ENCODE results near the gene SSX4B.
"Not testable (repeated sequence)": the region's sequence is repeated elsewhere in the genome, so short reads cannot be mapped to it uniquely, and the experiment has no call there.

The SSX4B gene

GRCh38 chrX:48411860-48412259, at the start of gene SSX4B:
SSX4B (minus strand) TSS chrX:48411960; CDS start chrX:48411372, 588 bp downstream.
- DNase-seq = not testable (repeated sequence)

GRCh38 chrX:48460606-48461005, 48.8 kb upstream of the SSX4B start:
- DNase-seq = no peak

- no peak for DNase-seq
Measured at GRCh38 chrX:48460031-48460430, 48.3 kb upstream of the SSX4B start.

- no peak for DNase-seq
Measured at GRCh38 chrX:48459483-48459882, 47.7 kb upstream of the SSX4B start.

- no peak for DNase-seq
Measured at GRCh38 chrX:48458711-48459110, 47.0 kb upstream of the SSX4B start.

- no peak for DNase-seq
Measured at GRCh38 chrX:48456628-48457331, 45.0 kb upstream of the SSX4B start.

- no peak for DNase-seq
Measured at GRCh38 chrX:48451708-48452107, 39.9 kb upstream of the SSX4B start.

GRCh38 chrX:48450076-48450475, 38.3 kb upstream of the SSX4B start:
- DNase-seq = no peak

GRCh38 chrX:48447201-48447600, 35.4 kb upstream of the SSX4B start:
- DNase-seq = not testable (repeated sequence)

GRCh38 chrX:48433713-48434112, 22.0 kb upstream of the SSX4B start:
- DNase-seq = not testable (repeated sequence)

GRCh38 chrX:48430166-48430565, 18.4 kb upstream of the SSX4B start:
- DNase-seq = not testable (repeated sequence)

- not testable (repeated sequence) for DNase-seq
Measured at GRCh38 chrX:48429606-48430005, 17.8 kb upstream of the SSX4B start.

GRCh38 chrX:48427027-48427716, 15.4 kb upstream of the SSX4B start:
- not testable (repeated sequence) for DNase-seq

GRCh38 chrX:48397825-48398224, 13.9 kb downstream of the SSX4B start:
- DNase-seq = not testable (repeated sequence)

GRCh38 chrX:48396931-48397330, 14.8 kb downstream of the SSX4B start:
- DNase-seq = not testable (repeated sequence)

- DNase-seq = not testable (repeated sequence)
Measured at GRCh38 chrX:48383239-48383638, 28.5 kb downstream of the SSX4B start, which contains the start of gene SSX4. SSX4 (plus strand) TSS chrX:48383539; CDS start chrX:48384054, 515 bp downstream.

GRCh38 chrX:48370408-48370807, 41.4 kb downstream of the SSX4B start:
- DNase-seq = not testable (repeated sequence)

- not testable (repeated sequence) for DNase-seq
Measured at GRCh38 chrX:48367717-48368408, 43.9 kb downstream of the SSX4B start.

GRCh38 chrX:48359281-48359680, 52.5 kb downstream of the SSX4B start:
- DNase-seq = not testable (repeated sequence)

GRCh38 chrX:48357681-48358080, 54.1 kb downstream of the SSX4B start:
- no peak for DNase-seq

GRCh38 chrX:48356315-48357094, 55.3 kb downstream of the SSX4B start, which contains the start of gene SSX3:
SSX3 (minus strand) TSS chrX:48356703; CDS start chrX:48355249, 1,454 bp downstream.
- not testable (repeated sequence) for DNase-seq
